HepG2 (cell line): Measurements from ENCODE around the gene RBM47. TPM values are rescaled to one million over a fixed set of nuclear protein-coding genes. Genes with fewer than 3 reads are reported as not detected.

Experiments used
- ATAC-seq: fragments of 200-7000 bp; cut with Tn5 transposase; 3 replicates; pipeline ENCODE4 v1.9.1; 2020; ENCODE audit warnings: mild to moderate bottlenecking, moderate library complexity
- BruUV-seq: library from RNA; stranded (reverse); fragments of 400-500 nt; replicated peaks from 2 replicates; lab custom pipeline; 2021; lab: Mats Ljungman, UMichigan
- CTCF ChIA-PET: fragments of 300-600 bp; formaldehyde crosslinking; extraction: SDS; loops from one replicate; lab custom pipeline; 2021; ENCODE audit warnings: low total read pairs, inconsistent platforms, low intra/inter-chr PET ratio; lab: Yijun Ruan, JAX
- POLR2A ChIA-PET: fragments of 350-600 bp; sonication (Branson Sonifier 250); formaldehyde crosslinking; loops from one replicate; lab custom pipeline; 2020; ENCODE audit warnings: antibody characterized with exemption, inconsistent platforms; lab: Yijun Ruan, JAX
- DNase-seq: peaks from one replicate; pipeline ENCODE4 v3.0.0-alpha.2; 2015; ENCODE audit warnings: low spot score
- FAIRE-seq: peaks from 3 replicates; lab custom pipeline; 2011; peaks lifted over from hg19 to GRCh38; lab: Jason Lieb, UNC
- H2AFZ ChIP-seq: one replicate; pipeline ENCODE4 v1.6.1; 2011; ENCODE audit warnings: low read length, inconsistent platforms
- H3K27ac ChIP-seq: fragments of 300-600 bp; 3 replicates; pipeline ENCODE4 v1.8.0; 2011; ENCODE audit warnings: mixed run types, mild to moderate bottlenecking, mixed read lengths, low read length, inconsistent platforms; ENCODE audit not compliant: insufficient read depth; ENCODE audit errors: extremely low read length
- H3K27me3 ChIP-seq, 2 experiments: fragments of 200-600 bp in 1 of 2; 2 replicates in 1 of 2; 3 replicates in 1 of 2; pipeline versions ENCODE4 v1.6.0 to v1.8.0; 2011; ENCODE audit warnings: low read length in 2 of 2, mild to moderate bottlenecking in 2 of 2, moderate library complexity in 2 of 2, inconsistent platforms in 1 of 2; ENCODE audit not compliant: insufficient read depth in 2 of 2, control insufficient read depth in 1 of 2
- H3K36me3 ChIP-seq, 2 experiments: fragments of 200-600 bp in 1 of 2; replicated peaks in 1 of 2; 2 replicates in 1 of 2; 3 replicates in 1 of 2; pipeline versions ENCODE4 v1.5.1 to v1.8.0; 2011; ENCODE audit warnings: low read length in 2 of 2, inconsistent platforms in 1 of 2; ENCODE audit not compliant: insufficient read depth in 2 of 2, control insufficient read depth in 1 of 2
- H3K4me1 ChIP-seq: 2 replicates; pipeline ENCODE4 v1.5.1; 2012; ENCODE audit warnings: low read length, inconsistent platforms; ENCODE audit not compliant: insufficient read depth
- H3K4me2 ChIP-seq: 2 replicates; pipeline ENCODE4 v1.6.0; 2011; ENCODE audit warnings: low read depth, low read length, inconsistent platforms
- H3K4me3 ChIP-seq, 3 experiments: fragments of 200-600 bp in 1 of 3; sonication (generic), shearing (Covaris generic) in 1 of 3; replicated peaks in 1 of 3; 2 replicates each; pipeline ENCODE4 v1.5.1; 2011 to 2016; ENCODE audit warnings: low read length in 3 of 3, inconsistent platforms in 2 of 3, low read depth in 2 of 3, mild to moderate bottlenecking in 2 of 3, control low read depth in 1 of 3, mixed read lengths in 1 of 3; ENCODE audit not compliant: insufficient read depth in 1 of 3
- H3K79me2 ChIP-seq: one replicate; pipeline ENCODE4 v1.6.1; 2011; ENCODE audit warnings: low read length, inconsistent platforms; ENCODE audit not compliant: insufficient read depth
- H3K9ac ChIP-seq: 2 replicates; pipeline ENCODE4 v1.6.0; 2011; ENCODE audit warnings: mild to moderate bottlenecking, low read depth, low read length, inconsistent platforms; ENCODE audit not compliant: insufficient read depth
- H3K9me3 ChIP-seq: 2 replicates; pipeline ENCODE4 v1.5.1; 2012; ENCODE audit warnings: mild to moderate bottlenecking, low read length
- H4K20me1 ChIP-seq: 2 replicates; pipeline ENCODE4 v1.6.0; 2011; ENCODE audit warnings: inconsistent platforms, mild to moderate bottlenecking, low read length, moderate library complexity; ENCODE audit not compliant: insufficient read depth
- BHLHE40 ChIP-seq: IDR thresholded peaks from 2 replicates; pipeline ENCODE4 v1.6.1; 2011; ENCODE audit warnings: low read length, improper control_type of control experiment
- HNF4A ChIP-seq: sonication (generic); formaldehyde crosslinking; IDR thresholded peaks from 2 replicates; pipeline ENCODE4 v1.4.0; 2020; ENCODE audit warnings: missing genetic modification reagents
- HNRNPUL1 ChIP-seq: fragments of 200-400 bp; formaldehyde crosslinking; IDR thresholded peaks from 2 replicates; pipeline ENCODE4 v1.6.1; 2017; ENCODE audit warnings: low read depth, mild to moderate bottlenecking, low read length, moderate library complexity
- NR1H2 ChIP-seq: sonication (generic); formaldehyde crosslinking; IDR thresholded peaks from 2 replicates; pipeline ENCODE4 v1.8.1; 2022; ENCODE audit warnings: low read depth, missing genetic modification reagents, borderline replicate concordance
- POGZ ChIP-seq: sonication (generic); formaldehyde crosslinking; IDR thresholded peaks from 2 replicates; pipeline ENCODE4 v1.4.0; 2020; ENCODE audit warnings: mild to moderate bottlenecking, missing genetic modification reagents
- SP140L ChIP-seq: sonication (generic); formaldehyde crosslinking; IDR thresholded peaks from 2 replicates; pipeline ENCODE4 v1.4.0; 2020; ENCODE audit warnings: missing genetic modification reagents, borderline replicate concordance
- TERF1 ChIP-seq: sonication (generic); formaldehyde crosslinking; IDR thresholded peaks from 2 replicates; pipeline ENCODE4 v1.8.0; 2022; ENCODE audit warnings: mild to moderate bottlenecking, missing genetic modification reagents, moderate library complexity
- ZFP37 ChIP-seq: sonication (generic); formaldehyde crosslinking; IDR thresholded peaks from 2 replicates; pipeline ENCODE4 v1.4.0; 2020; ENCODE audit warnings: missing genetic modification reagents, borderline replicate concordance
- ZNF232 ChIP-seq: sonication (generic); formaldehyde crosslinking; IDR thresholded peaks from 2 replicates; pipeline ENCODE4 v1.4.0; 2020; ENCODE audit warnings: missing genetic modification reagents, borderline replicate concordance
- ZNF235 ChIP-seq: sonication (generic); formaldehyde crosslinking; IDR thresholded peaks from 2 replicates; pipeline ENCODE4 v1.8.1; 2023; ENCODE audit warnings: mild to moderate bottlenecking, missing genetic modification reagents, borderline replicate concordance
- ZNF331 ChIP-seq: sonication (generic); formaldehyde crosslinking; IDR thresholded peaks from 2 replicates; pipeline ENCODE4 v1.4.0; 2020; ENCODE audit warnings: missing genetic modification reagents
- ZNF446 ChIP-seq: sonication (generic); formaldehyde crosslinking; IDR thresholded peaks from 2 replicates; pipeline ENCODE4 v1.5.0; 2020; ENCODE audit warnings: mild to moderate bottlenecking, missing genetic modification reagents
- ZNF574 ChIP-seq: sonication (generic); formaldehyde crosslinking; IDR thresholded peaks from 2 replicates; pipeline ENCODE4 v1.4.0; 2020; ENCODE audit warnings: missing genetic modification reagents
- ZNF577 ChIP-seq: sonication (generic); formaldehyde crosslinking; IDR thresholded peaks from 2 replicates; pipeline ENCODE4 v1.4.0; 2020; ENCODE audit warnings: mild to moderate bottlenecking, low read depth, missing genetic modification reagents, borderline replicate concordance
- ZNF770 ChIP-seq: sonication (generic); formaldehyde crosslinking; IDR thresholded peaks from 2 replicates; pipeline ENCODE4 v1.5.0; 2020; ENCODE audit warnings: mild to moderate bottlenecking, missing genetic modification reagents
- ZNF800 ChIP-seq: sonication (generic); formaldehyde crosslinking; IDR thresholded peaks from 2 replicates; pipeline ENCODE4 v1.4.0; 2020; ENCODE audit warnings: missing genetic modification reagents
- WGBS: methylation state at CpG from one replicate; pipeline ENCODE4 v1.1.6; 2017; ENCODE audit warnings: low lambda C conversion rate; 5-methylcytosine and 5-hydroxymethylcytosine counted together
- in situ Hi-C: cut with HindIII; loops from 2 replicates; pipeline ENCODE4 v1.10.0; 2017; ENCODE audit warnings: low pct_unique_long_range_greater_than_20kb; ENCODE audit not compliant: extremely low pct_ligation_motif_present
- intact Hi-C: fragments of 100-400 bp; cut with micrococcal nuclease; formaldehyde crosslinking; loops from one replicate; pipeline ENCODE4 v1.10.0; 2022; ENCODE audit not compliant: unreplicated experiment
- polyA plus RNA-seq, 8 experiments: library from polyadenylated mRNA; depleted of rRNA in 3 of 8; stranded (reverse) in 7 of 8; unstranded in 1 of 8; fragments of >200 nt; fragmentation: Illumina TruSeq in 4 of 8; extraction: Trizol in 4 of 8; gene quantifications; 2 replicates each; pipeline versions ENCODE4 v1.2.1 to v1.2.3, GENCODE V29; 2011 to 2016; ENCODE audit warnings: low read depth in 4 of 8, missing spikeins in 1 of 8, mixed read lengths in 1 of 8; ENCODE audit not compliant: insufficient read depth in 1 of 8
- total RNA-seq, 5 experiments: library from RNA; depleted of rRNA; stranded (reverse); fragments of >200 nt; fragmentation: Illumina TruSeq; extraction: Trizol; gene quantifications; 2 replicates each; pipeline ENCODE4 v1.2.3, GENCODE V29; 2016; ENCODE audit warnings: low read depth in 1 of 5

Gene RBM47
- total and polyA plus RNA-seq, 2 of the 13 experiments (the other 11 are each of a cell fraction or from before 2014, with no cell fraction given), result 1.2 to 2.5 TPM

- Histone ChIP-seq H3K36me3 (no peaks in the 10 kb centered on the region), H3K27me3 (no peaks in the 10 kb centered on the region), H3K4me3 (no peak overlapping the region), H3K79me2 (no peaks in the 10 kb centered on the region), H3K9ac (no peak overlapping the region), H2AFZ (no peak overlapping the region), H3K27ac (no peak overlapping the region), H3K4me2 (no peak overlapping the region), H3K4me1 (no peaks in the 10 kb centered on the region), H3K9me3 (no peaks in the 10 kb centered on the region), H4K20me1 (no peaks in the 10 kb centered on the region)
- CTCF ChIA-PET, result no interaction called here
- intact Hi-C loops, result no loop called here
- WGBS, result 85% methylated on average over 21 of the region's 21 CpGs
- no peak for FAIRE-seq
- DNase-seq, result no peak
- ATAC-seq, result no peak
- no TSS peak for BruUV-seq
- in situ Hi-C loops, result no loop called here
- TF ChIP-seq POGZ (CRISPR knock-in tag) (no peak), SP140L (CRISPR knock-in tag) (no peak), ZNF232 (no peak), HNF4A (CRISPR knock-in tag) (no peak), ZNF800 (no peak), ZNF770 (no peak), TERF1 (no peak), ZNF574 (CRISPR knock-in tag) (no peak), ZNF577 (CRISPR knock-in tag) (no peak), HNRNPUL1 (no peak), ZNF331 (CRISPR knock-in tag) (no peak), ZNF235 (CRISPR knock-in tag) (no peak), BHLHE40 (no peak), ZNF446 (CRISPR knock-in tag) (no peak), NR1H2 (CRISPR knock-in tag) (no peak), ZFP37 (CRISPR knock-in tag) (no peak)
- POLR2A ChIA-PET, result no interaction called here
Observed at GRCh38 chr4:40482985-40483647, 146.5 kb downstream of the RBM47 start.
